OCI-LY7 (cell line): Measurements from ENCODE around the gene CERS3.

Experiments
- EZH2phosphoT487 ChIP-seq: fragments of 200-600 bp; sonication (generic); IDR thresholded peaks from 2 replicates; pipeline ENCODE4 v1.6.1; 2018; ENCODE audit warnings: low read depth, borderline replicate concordance, mild to moderate bottlenecking, mixed run types, antibody characterized with exemption, low read length, moderate library complexity, mixed read lengths
- TF ChIP-seq, protein P1 (sequence below): fragments of 200-600 bp; sonication (generic); conservative IDR thresholded peaks from 2 replicates; pipeline ENCODE4 v1.5.1; 2014; ENCODE audit warnings: mild to moderate bottlenecking, antibody characterized with exemption, low read length, moderate library complexity, mixed read lengths

DNA sequence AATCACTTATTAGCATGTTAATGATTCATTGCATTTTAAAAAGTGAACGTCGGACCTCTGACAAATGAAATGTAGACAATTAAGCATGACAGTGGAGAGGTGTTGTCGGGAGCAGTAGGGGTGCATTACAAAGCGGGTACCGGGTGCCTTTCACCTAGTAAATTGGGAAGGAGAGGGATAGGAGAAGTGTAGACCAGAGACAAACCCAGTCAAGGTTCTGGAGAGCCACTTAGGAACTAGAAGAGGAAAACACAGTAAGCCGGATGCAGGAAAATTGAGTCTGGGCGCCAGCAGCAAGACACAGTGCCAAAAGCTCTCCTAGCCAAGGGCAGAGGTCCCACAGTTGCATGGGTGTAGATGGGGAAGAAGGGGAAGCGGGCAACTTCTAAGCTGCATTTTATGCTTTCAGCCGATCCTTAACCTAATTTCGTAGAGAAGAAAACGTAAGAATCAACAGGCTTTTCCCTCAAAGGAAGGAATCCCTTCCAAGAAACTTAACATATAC lies 3.1 kb upstream of the CERS3 start:
- TF ChIP-seq, protein P1, sequence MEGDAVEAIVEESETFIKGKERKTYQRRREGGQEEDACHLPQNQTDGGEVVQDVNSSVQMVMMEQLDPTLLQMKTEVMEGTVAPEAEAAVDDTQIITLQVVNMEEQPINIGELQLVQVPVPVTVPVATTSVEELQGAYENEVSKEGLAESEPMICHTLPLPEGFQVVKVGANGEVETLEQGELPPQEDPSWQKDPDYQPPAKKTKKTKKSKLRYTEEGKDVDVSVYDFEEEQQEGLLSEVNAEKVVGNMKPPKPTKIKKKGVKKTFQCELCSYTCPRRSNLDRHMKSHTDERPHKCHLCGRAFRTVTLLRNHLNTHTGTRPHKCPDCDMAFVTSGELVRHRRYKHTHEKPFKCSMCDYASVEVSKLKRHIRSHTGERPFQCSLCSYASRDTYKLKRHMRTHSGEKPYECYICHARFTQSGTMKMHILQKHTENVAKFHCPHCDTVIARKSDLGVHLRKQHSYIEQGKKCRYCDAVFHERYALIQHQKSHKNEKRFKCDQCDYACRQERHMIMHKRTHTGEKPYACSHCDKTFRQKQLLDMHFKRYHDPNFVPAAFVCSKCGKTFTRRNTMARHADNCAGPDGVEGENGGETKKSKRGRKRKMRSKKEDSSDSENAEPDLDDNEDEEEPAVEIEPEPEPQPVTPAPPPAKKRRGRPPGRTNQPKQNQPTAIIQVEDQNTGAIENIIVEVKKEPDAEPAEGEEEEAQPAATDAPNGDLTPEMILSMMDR, result no peak
- TF ChIP-seq EZH2phosphoT487, result no peak
